Measurements from ENCODE around the gene STX2. TPM values are rescaled to one million over a fixed set of nuclear protein-coding genes. Genes with fewer than 3 reads are reported as not detected.

Gene STX2
- total RNA-seq, 4 donors from 2014 or later = 1.2 to 14.1 (median 4.1) TPM

DNA sequence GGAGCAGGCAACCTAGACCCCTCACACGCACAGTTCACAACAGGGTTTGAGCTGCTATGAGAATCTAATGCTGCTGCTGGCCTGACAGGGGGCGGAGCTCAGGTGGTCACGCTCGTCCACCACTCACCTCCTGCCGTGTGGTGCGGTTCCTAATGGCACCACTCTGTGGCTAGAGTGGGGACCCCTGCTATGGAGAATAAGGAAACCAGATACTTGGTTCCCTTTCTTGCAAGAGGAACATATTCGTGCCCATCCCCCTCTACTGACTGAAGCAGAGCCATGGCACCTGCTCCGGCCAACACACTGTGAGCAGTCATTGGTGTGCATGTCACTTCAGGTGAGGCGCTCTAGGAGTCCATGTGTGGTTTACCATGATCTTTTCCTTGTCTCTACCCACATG, 92.5 kb downstream of the STX2 start:
- intact Hi-C loops (cut with DNase I) = loop anchor here (10.0 kb wide), 1 partner anchor 702 kb away; no protein-coding TSS in a partner anchor
- Histone ChIP-seq H3K36me3 (no peaks in the 10 kb centered on the region), H3K27me3 (peaks cover 0 to 22% (median 0%) of the 10 kb centered on the region in 4 donors), H3K4me1 (peaks cover 3 to 8% (median 3%) of the 10 kb centered on the region in 3 donors), H3K27ac (no peak overlapping the region), H3K9me3 (no peaks in the 10 kb centered on the region), H3K4me3 (no peak overlapping the region)
- TF ChIP-seq POLR2A (IDR thresholded peaks at IDR 0.05) = no peak
- no peak for TF ChIP-seq CTCF (IDR thresholded peaks at IDR 0.05)
- WGBS, 2 donors = 41 to 58% methylated on average over 7 of the region's 9 CpGs
- no peak for DNase-seq

GRCh38 chr12:130745921-130746320, 93.1 kb downstream of the STX2 start:
- Histone ChIP-seq H3K36me3 (no peaks in the 10 kb centered on the region), H3K9me3 (no peaks in the 10 kb centered on the region), H3K4me1 (peaks cover 3 to 8% (median 3%) of the 10 kb centered on the region in 3 donors), H3K27me3 (peaks cover 0 to 22% (median 0%) of the 10 kb centered on the region in 4 donors), H3K4me3 (no peak overlapping the region), H3K27ac (no peak overlapping the region)
- 77 to 92% methylated on average over 4 of the region's 4 CpGs for WGBS, 2 donors
- intact Hi-C loops (cut with DNase I) = loop anchor here (10.0 kb wide), 1 partner anchor 701 kb away; no protein-coding TSS in a partner anchor
- no peak for TF ChIP-seq CTCF (IDR thresholded peaks at IDR 0.05)
- TF ChIP-seq POLR2A (IDR thresholded peaks at IDR 0.05) = no peak
- no peak for DNase-seq

DNA sequence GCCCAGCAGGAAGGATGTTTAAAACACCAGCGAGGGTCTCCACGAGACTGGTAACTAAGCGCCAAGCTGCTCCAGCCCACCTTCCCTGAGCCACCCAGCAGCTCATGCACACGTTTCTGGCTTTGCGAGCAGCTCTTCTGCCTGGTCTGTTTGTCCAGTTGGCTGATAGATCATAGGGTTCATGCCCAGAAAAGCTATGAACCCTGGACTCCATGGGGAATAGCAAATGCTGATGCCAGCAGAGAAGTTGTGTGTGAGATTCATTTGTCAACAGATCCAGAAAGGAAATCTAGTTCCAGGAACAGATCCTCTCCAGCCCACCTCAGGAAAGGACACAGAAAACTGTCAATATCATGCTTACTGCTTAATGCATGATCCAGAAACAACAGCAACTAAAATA, 94.8 kb downstream of the STX2 start:
- Histone ChIP-seq H3K27ac (no peak overlapping the region), H3K36me3 (no peaks in the 10 kb centered on the region), H3K9me3 (no peaks in the 10 kb centered on the region), H3K27me3 (peaks cover 0 to 38% (median 0%) of the 10 kb centered on the region in 4 donors), H3K4me1 (peaks cover 3 to 8% (median 3%) of the 10 kb centered on the region in 3 donors), H3K4me3 (no peak overlapping the region)
- 83 to 90% methylated on average over 3 to 5 of the region's 5 CpGs for WGBS, 2 donors
- TF ChIP-seq CTCF (IDR thresholded peaks at IDR 0.05) = no peak
- TF ChIP-seq POLR2A (IDR thresholded peaks at IDR 0.05) = no peak
- no peak for DNase-seq
- intact Hi-C loops (cut with DNase I) = loop anchor here (10.0 kb wide), 1 partner anchor 699 kb away; no protein-coding TSS in a partner anchor

DNA sequence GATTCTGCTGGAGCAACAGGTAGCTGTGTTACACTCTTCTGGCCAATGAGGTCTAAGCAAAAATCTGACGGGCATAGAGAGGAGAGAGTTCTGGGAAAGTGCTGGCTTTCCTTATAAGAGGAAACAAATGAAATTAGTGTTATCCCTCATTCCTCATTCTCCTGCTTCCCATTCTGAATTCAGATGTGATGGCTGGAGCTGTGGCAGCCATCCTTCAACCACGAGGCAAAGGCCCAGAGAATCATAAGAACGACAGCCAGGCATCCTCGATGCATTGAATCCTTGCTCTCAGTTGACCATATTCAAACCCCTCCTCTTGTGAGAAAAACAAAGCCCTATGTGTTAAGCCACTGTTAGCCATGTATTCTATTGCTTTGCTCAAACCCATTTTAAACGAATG, 95.4 kb downstream of the STX2 start:
- intact Hi-C loops (cut with DNase I) = loop anchor here (10.0 kb wide), 1 partner anchor 699 kb away; no protein-coding TSS in a partner anchor
- H3K4me3 ChIP-seq = no peak overlapping the region
- no peak for TF ChIP-seq POLR2A (IDR thresholded peaks at IDR 0.05)
- H3K27me3 ChIP-seq = peaks cover 0 to 41% (median 0%) of the 10 kb centered on the region in 4 donors
- H3K4me1 ChIP-seq = peaks cover 3 to 8% (median 3%) of the 10 kb centered on the region in 3 donors
- H3K27ac ChIP-seq = no peak overlapping the region
- H3K36me3 ChIP-seq = no peaks in the 10 kb centered on the region
- no peaks in the 10 kb centered on the region for H3K9me3 ChIP-seq
- DNase-seq = no peak
- whole genome bisulfite sequencing, 2 donors = 88 to 98% methylated on average over 5 of the region's 5 CpGs

DNA sequence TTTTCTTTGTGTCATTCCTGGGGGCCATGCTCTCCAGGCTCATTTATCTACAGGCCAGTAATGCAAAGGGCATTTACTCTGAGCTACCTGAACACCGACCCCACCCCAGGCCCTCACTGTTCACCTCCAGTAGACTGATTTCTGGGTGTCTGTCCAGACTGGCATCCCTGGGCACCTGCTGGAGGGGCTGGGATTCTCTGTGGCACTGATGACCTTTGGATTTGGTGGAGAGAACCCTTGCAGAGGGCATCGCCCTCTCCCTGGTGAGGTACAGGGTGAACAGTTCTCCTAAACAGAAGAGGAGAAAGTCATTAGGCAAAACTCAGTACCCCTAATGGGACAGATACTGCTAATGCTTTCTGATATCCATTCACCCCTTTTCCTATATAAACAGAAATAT, 95.9 kb downstream of the STX2 start:
- TF ChIP-seq POLR2A (IDR thresholded peaks at IDR 0.05) (no peak), CTCF (IDR thresholded peaks at IDR 0.05) (no peak)
- Histone ChIP-seq H3K9me3 (no peaks in the 10 kb centered on the region), H3K36me3 (no peaks in the 10 kb centered on the region), H3K4me1 (peaks cover 3 to 7% (median 3%) of the 10 kb centered on the region in 3 donors), H3K27ac (no peak overlapping the region), H3K27me3 (peaks cover 0 to 45% (median 0%) of the 10 kb centered on the region in 4 donors), H3K4me3 (no peak overlapping the region)
- DNase-seq = no peak
- WGBS, 2 donors = 100% methylated on average over 2 of the region's 2 CpGs
- intact Hi-C loops (cut with DNase I) = loop anchor here (10.0 kb wide), 1 partner anchor 698 kb away; no protein-coding TSS in a partner anchor
